Keratinocyte (primary cell): ENCODE results near the gene TAL2. TPM values are rescaled to one million over a fixed set of nuclear protein-coding genes. Genes with fewer than 3 reads are reported as not detected.
A peak's percentile ranks its signal among the peaks of the same experiment; 100 is the strongest.

Experiments
- DNase-seq: peaks from one replicate; pipeline ENCODE4 v3.0.0-alpha.2; 2011; ENCODE audit warnings: low read depth, missing footprints, low spot score
- FAIRE-seq: peaks from 2 replicates; lab custom pipeline; 2011; peaks lifted over from hg19 to GRCh38; lab: Jason Lieb, UNC
- H2AFZ ChIP-seq: 2 replicates; pipeline ENCODE4 v1.6.0; 2012; ENCODE audit warnings: low read length, control low read depth, inconsistent platforms; ENCODE audit not compliant: control insufficient read depth
- H3K27ac ChIP-seq: 2 replicates; pipeline ENCODE4 v1.5.1; 2011; ENCODE audit warnings: low read length; ENCODE audit not compliant: control insufficient read depth, insufficient read depth
- H3K27me3 ChIP-seq: 3 replicates; pipeline ENCODE4 v1.6.0; 2011; ENCODE audit warnings: low read length; ENCODE audit not compliant: control insufficient read depth, insufficient read depth; ENCODE audit errors: extremely low read depth
- H3K36me3 ChIP-seq, 2 experiments: 2 replicates in 1 of 2; 3 replicates in 1 of 2; pipeline ENCODE4 v1.5.1; 2011; ENCODE audit warnings: low read length in 2 of 2, mild to moderate bottlenecking in 1 of 2; ENCODE audit not compliant: control insufficient read depth in 2 of 2, insufficient read depth in 2 of 2; ENCODE audit errors: extremely low read depth in 1 of 2
- H3K4me1 ChIP-seq: 3 replicates; pipeline ENCODE4 v1.5.1; 2011; ENCODE audit warnings: low read length; ENCODE audit not compliant: control insufficient read depth, insufficient read depth; ENCODE audit errors: extremely low read depth
- H3K4me2 ChIP-seq: 3 replicates; pipeline ENCODE4 v1.6.0; 2011; ENCODE audit warnings: low read depth, low read length; ENCODE audit not compliant: control insufficient read depth, insufficient read depth; ENCODE audit errors: extremely low read depth
- H3K4me3 ChIP-seq, 3 experiments: fragments of 200-600 bp in 1 of 3; sonication (generic) in 1 of 3; 2 replicates in 2 of 3; 3 replicates in 1 of 3; pipeline ENCODE4 v1.5.1; 2011 to 2016; ENCODE audit warnings: low read length in 3 of 3, mild to moderate bottlenecking in 3 of 3, control low read depth in 2 of 3, inconsistent platforms in 1 of 3, low read depth in 1 of 3, mixed read lengths in 1 of 3, mixed run types in 1 of 3, moderate library complexity in 1 of 3; ENCODE audit not compliant: control insufficient read depth in 2 of 3, insufficient read depth in 2 of 3; ENCODE audit errors: extremely low read depth in 1 of 3
- H3K79me2 ChIP-seq: 2 replicates; pipeline ENCODE4 v1.6.0; 2012; ENCODE audit warnings: low read length; ENCODE audit not compliant: control insufficient read depth, insufficient read depth
- H3K9ac ChIP-seq: 3 replicates; pipeline ENCODE4 v1.6.0; 2011; ENCODE audit warnings: low read length; ENCODE audit not compliant: control insufficient read depth, insufficient read depth; ENCODE audit errors: extremely low read depth
- H3K9me1 ChIP-seq: 3 replicates; pipeline ENCODE4 v1.6.0; 2011; ENCODE audit warnings: low read length; ENCODE audit not compliant: control insufficient read depth, insufficient read depth; ENCODE audit errors: extremely low read depth
- H3K9me3 ChIP-seq: 2 replicates; pipeline ENCODE4 v1.5.1; 2012; ENCODE audit warnings: low read depth, low read length; ENCODE audit not compliant: control insufficient read depth
- H4K20me1 ChIP-seq: 3 replicates; pipeline ENCODE4 v1.6.0; 2011; ENCODE audit warnings: low read length; ENCODE audit not compliant: control insufficient read depth, insufficient read depth; ENCODE audit errors: extremely low read depth
- CTCF ChIP-seq, 3 experiments: IDR thresholded peaks in 1 of 3; conservative IDR thresholded peaks in 1 of 3; optimal IDR thresholded peaks in 1 of 3; 2 replicates in 2 of 3; 3 replicates in 1 of 3; pipeline versions ENCODE3 to v1.5.1; 2011; ENCODE audit warnings: low read length in 3 of 3, mild to moderate bottlenecking in 3 of 3, moderate library complexity in 2 of 3, control low read depth in 1 of 3, inconsistent platforms in 1 of 3; ENCODE audit not compliant: insufficient read depth in 2 of 3; ENCODE audit errors: extremely low read depth in 1 of 3
- EZH2 ChIP-seq: IDR thresholded peaks from one replicate; pipeline ENCODE4 v1.6.1; 2012; ENCODE audit warnings: inconsistent platforms, mild to moderate bottlenecking, low read length, moderate library complexity
- dilution Hi-C: fragments of 300-500 bp; cut with MboI; formaldehyde crosslinking; loops from one replicate; pipeline ENCODE4 v1.7.0; 2020; ENCODE audit warnings: low sequenced_read_pairs; ENCODE audit not compliant: extremely low pct_ligation_motif_present
- polyA plus RNA-seq, 5 experiments: library from polyadenylated mRNA; depleted of rRNA in 3 of 5; stranded (reverse) in 3 of 5; stranded (forward) in 1 of 5; unstranded in 1 of 5; fragments of >200 nt; gene quantifications; 1 replicate in 1 of 5; 2 replicates in 3 of 5; 3 replicates in 1 of 5; pipeline versions ENCODE4 v1.2.1 to v1.2.3, GENCODE V29; 2011 to 2012; ENCODE audit warnings: missing spikeins in 2 of 5, low read depth in 1 of 5, low replicate concordance in 1 of 5

The TAL2 gene
- polyA plus RNA-seq, 1 donor (not counting 4 experiments of a cell fraction or from before 2014, with no cell fraction given) = not detected

DNA sequence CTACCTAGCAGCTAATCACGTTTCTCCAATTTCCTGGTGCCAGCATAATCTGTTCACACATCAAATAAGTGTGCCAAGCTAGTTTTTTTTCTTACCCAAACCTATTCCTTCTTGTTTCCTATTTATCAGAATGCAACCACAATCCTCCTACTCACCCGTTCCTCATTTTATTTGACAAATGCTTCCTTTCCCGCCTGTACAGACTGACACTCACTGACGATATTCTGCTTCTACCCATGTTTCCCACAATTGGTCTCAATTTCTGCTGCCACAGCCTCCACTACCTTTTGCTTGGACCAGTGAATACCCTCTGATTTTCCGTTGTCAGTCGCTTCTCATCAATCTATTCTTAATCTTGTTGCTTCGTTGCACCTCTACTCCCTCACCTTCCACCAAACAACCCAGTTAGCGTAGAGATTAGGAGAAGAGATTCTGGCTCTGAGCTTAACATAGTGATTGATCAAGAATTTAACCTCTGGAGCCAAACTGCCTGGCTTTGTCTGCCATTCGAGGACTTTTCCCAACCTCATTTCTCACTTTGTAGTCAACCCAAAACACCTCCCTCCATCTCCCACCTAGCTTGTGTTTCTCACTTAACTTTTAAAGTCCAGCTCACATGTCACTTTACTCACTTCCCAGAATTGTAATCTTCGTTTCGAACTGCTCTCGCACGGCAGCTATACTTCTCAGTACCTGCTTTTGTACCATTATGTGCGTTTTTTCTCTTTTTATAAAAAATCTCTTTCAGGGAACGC is 31.4 kb downstream of the TAL2 start:
- no peaks in the 10 kb centered on the region for H4K20me1 ChIP-seq
- H2AFZ ChIP-seq = peak overlapping the region; percentile 93
- peak overlapping the region; percentile 85 to 93 (median 86) for H3K4me3 ChIP-seq
- H3K27ac ChIP-seq = no peak overlapping the region
- H3K4me2 ChIP-seq = peak overlapping the region; percentile 100
- no peaks in the 10 kb centered on the region for H3K9me3 ChIP-seq
- no peaks in the 10 kb centered on the region for H3K9me1 ChIP-seq
- no peak for TF ChIP-seq CTCF (optimal IDR thresholded peaks at IDR 0.05 in 1 of 3, IDR thresholded peaks at IDR 0.05 in 1 of 3, conservative IDR thresholded peaks at IDR 0.05 in 1 of 3; ENCODE audit: extremely low read depth in 1 of 3, insufficient read depth in 2 of 3, low read length in 3 of 3)
- no peak for TF ChIP-seq EZH2
- peak; percentile 62 for FAIRE-seq
- H3K36me3 ChIP-seq = no peaks in the 10 kb centered on the region
- dilution Hi-C loops = no loop called here
- H3K4me1 ChIP-seq = peaks cover 14% of the 10 kb centered on the region
- DNase-seq = no peak
- H3K9ac ChIP-seq = peak overlapping the region; percentile 75
- H3K79me2 ChIP-seq = peaks cover 2% of the 10 kb centered on the region
- peaks cover 2% of the 10 kb centered on the region for H3K27me3 ChIP-seq

DNA sequence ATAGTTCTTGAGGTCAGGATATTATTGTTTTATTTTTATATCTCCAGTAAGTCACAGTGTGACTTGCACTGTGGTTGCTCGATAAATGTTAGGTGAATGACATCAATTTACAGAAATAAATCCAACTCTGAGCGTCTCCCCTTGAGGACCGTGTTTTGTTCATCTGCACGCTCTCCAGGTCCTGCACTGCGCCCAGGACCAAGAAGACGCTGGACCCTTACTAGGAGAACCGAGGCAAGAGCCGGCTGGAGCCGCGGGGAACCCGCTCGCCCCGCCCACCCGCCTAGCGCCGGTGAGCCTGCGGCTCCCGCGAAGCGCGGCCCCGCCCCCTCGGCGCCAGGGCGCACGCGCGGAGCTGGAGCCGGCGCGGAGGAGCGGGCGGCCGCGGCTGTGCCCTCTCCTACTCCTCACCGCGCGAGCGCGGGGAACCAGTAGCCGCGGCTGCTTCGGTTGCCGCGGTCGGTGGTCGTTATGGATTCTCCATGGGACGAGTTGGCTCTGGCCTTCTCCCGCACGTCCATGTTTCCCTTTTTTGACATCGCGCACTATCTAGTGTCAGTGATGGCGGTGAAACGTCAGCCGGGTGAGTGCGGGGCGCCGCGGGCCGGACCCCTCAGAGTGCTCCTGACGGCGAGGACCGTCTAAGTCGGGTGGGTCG is 32.1 kb downstream of the TAL2 start, which contains the start of gene TMEM38B:
TSS of gene TMEM38B (plus strand) at position 352 of the 658 bp plus-strand sequence. CDS start at position 472, 120 bp downstream.
- Histone ChIP-seq H2AFZ (peak within 1 kb of the TSS; percentile 95), H4K20me1 (no peaks in the 10 kb centered on the region), H3K27me3 (peaks cover 2% of the 10 kb centered on the region), H3K9me1 (no peaks in the 10 kb centered on the region), H3K36me3 (no peaks in the 10 kb centered on the region), H3K4me2 (peak within 1 kb of the TSS; percentile 100), H3K79me2 (peaks cover 2% of the 10 kb centered on the region), H3K9me3 (no peaks in the 10 kb centered on the region), H3K9ac (peak within 1 kb of the TSS; percentile 75), H3K4me3 (peak within 1 kb of the TSS; percentile 85 to 93 (median 86)), H3K27ac (peak within 1 kb of the TSS; percentile 44), H3K4me1 (peaks cover 14% of the 10 kb centered on the region)
- dilution Hi-C loops = no loop called here
- TF ChIP-seq CTCF (optimal IDR thresholded peaks at IDR 0.05 in 1 of 3, IDR thresholded peaks at IDR 0.05 in 1 of 3, conservative IDR thresholded peaks at IDR 0.05 in 1 of 3; ENCODE audit: extremely low read depth in 1 of 3, insufficient read depth in 2 of 3, low read length in 3 of 3) (no peak), EZH2 (no peak)
- no peak for FAIRE-seq
- no peak for DNase-seq
